GM18526 (cell line): ENCODE measurements around the gene NDUFB10.

ENCODE experiments used
- POLR2A ChIP-seq: IDR thresholded peaks from 3 replicates; pipeline ENCODE4 v1.6.1; 2011; ENCODE audit not compliant: insufficient read length; ENCODE audit errors: extremely low read depth

NDUFB10 gene

DNA sequence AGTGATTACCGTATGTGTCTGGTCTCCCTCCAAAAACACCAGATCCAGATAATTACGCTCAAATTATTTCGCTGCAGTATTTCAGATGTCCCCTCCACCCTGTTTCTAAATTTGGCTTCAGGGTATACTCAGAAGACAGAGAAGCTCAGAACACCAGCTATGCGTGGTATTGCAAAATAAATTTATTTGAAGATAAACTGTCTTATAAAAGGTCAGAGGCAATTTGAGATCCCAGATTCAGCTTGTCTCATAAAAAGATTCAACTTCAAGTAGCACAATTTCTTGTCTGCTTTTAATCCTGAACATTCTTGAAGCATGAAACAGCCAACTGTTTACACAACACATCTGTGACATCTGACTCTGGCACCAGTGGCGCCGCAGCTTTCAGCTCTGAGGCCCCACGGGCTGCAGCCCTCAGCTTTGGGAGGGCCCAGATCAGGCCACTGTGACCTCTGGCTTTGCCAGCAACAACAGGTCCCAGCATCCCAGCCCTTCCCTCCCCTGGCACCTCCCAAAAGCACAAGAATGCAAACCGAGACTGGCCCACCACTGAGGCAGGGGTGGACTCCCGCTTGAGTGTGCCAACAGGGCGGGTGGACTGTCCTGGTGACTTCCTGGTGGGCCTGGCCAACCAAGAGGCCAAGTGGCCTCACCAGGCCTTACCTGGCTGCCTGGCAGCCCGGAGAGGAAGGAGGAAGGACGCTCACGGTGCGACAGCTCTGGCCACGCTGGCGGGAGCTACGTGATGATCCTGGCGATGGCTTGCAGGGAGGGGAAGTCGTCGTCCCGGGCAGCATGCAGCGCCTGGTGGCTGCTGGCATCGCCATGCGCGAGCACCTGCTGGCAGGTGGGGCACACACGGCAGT is 38.4 kb downstream of the NDUFB10 start:
- no peak for TF ChIP-seq POLR2A

DNA sequence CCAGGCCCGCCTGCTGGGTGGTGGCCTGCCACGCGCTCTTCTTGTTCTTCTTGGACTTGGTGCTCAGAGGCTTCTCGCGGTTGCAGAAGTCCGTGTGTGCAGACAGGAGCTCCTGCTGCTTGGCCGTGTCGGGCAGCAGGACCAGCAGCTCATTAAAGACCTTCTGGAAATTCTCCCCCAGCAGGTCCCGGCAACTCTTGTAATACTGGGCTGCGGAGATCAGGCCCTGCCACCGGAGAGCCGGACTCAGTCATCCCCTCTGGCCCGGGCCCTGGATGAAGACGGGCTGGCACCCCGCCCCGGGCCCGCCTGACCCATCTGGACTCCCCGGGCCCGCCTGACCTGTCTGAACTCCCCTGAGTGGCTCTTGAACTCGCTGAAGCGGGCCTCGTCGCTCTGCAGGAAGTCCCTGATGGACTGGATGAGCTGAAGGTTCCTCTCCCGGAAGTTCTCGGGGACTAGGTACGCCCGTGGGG is 39.1 kb downstream of the NDUFB10 start:
- no peak for TF ChIP-seq POLR2A

DNA sequence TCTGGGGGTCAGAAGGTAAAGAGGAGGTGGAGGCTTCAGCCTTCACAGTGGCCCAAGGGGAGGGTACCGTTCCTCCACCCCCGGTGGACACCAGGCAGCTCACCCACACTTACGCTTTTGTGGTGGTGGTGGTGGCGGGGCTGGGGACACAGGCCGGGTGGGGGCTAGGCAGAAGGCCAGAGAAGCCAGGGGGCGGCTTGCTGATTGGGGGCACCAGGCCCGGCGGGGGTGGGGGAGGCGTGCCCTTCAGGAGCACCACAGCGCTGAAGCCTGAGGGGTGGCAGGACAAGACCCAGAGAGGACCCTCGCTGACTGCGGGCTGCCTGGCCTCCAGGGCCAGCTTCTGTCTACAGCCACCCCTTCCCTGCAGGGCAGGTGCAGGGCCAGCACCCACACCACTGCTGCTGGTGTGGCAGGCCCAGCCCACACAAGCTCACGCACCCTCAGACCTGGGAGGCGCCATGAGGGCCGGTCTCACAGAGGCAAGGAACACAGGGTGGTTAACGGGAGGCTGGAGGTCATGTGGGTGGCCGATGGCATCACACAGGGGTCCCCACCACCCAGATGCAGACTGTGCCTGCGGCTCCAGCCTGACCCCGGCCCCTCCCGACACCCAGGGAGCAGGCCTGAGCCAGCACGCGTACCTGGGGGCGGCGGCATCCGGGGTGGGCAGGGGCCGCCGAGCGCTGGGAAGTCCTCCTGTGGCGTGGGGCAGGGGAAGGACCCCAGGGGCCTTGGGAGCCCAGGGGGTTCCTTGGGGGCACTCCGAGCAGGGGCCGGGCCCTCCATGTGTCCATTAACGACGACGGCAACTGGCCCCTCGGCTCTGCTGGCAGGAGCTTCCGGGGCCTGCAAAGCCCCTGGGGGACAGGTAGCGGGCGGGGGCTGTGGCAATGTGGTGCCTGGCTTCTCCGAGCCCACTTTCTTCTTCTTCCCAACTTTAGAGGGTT is 39.8 kb downstream of the NDUFB10 start:
- TF ChIP-seq POLR2A: no peak

DNA sequence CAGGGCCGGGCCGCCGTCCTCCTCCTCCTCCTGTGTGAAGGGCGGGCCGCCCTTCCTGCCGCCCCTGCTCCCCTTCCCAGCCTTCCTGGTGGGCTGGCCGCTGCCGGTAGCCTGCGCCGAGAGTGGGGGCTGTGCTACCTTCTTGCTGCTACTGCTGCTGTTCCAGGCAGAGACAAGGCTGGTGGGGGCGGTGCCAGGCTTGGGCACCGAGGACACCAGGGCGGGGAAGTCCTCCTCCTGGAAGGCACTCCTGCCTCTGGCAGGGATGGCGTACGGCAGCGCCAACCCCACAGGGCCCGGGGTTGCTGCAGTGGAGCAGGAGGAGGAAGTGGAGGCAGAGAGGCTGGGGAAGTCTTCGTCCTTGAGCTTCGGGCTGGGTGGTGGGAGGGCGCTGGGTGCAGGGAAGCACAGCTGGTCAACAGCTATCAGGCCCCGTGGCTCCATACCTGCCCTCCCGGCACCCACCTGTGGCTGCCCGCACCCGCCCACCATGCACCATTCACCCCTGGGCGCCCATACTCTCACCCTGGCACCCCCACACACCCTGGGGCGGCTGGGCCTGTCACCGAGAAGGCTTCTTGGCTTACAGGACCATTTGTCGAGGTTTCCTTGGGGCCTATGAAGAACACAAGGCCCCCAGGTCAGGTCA is 40.7 kb downstream of the NDUFB10 start:
- TF ChIP-seq POLR2A: no peak

GRCh38 chr16:2001035-2001434 is 41.7 kb downstream of the NDUFB10 start:
- TF ChIP-seq POLR2A: no peak

- no peak for TF ChIP-seq POLR2A
Observed at GRCh38 chr16:2001456-2002355, 42.4 kb downstream of the NDUFB10 start.

DNA sequence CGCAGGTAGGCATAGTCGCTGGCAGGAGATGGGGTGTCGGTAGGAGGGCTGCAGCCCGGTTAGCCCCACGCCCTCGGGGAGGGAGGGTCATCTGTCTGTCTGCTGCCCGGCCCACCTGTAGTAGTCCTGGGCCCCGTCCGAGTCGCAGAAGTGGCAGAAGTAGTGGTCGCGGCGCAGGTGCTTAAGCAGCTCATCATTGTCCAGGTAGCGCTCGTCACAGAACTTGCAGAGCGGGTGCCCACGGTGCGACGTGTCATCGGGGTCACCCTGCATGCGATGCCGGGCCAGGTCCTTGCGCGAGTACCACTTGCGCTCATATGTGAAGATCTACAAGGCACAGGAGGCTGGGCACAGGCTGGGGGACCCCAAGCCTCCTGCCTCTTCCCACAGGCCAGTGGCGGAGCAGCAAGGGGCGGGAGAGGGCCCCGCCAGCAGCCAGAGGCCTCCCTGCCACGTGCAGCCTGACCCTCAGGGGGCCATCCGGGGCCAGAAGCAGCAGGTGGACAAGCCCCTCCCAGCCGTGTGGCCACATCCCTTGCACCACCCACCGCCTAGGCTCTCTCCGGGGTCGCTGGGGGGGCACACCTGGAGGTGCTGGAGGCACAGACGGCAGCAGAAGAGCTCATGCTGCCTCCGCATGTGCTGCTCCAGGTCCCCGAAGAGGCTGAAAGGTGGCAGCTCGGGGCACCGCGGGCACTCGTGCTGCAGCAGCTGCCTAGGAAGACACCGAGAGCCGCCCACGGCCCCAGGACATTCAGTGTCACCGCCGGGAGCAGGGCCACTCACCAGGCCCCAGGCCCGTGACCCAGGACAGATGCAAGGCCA is 43.3 kb downstream of the NDUFB10 start:
- no peak for TF ChIP-seq POLR2A

DNA sequence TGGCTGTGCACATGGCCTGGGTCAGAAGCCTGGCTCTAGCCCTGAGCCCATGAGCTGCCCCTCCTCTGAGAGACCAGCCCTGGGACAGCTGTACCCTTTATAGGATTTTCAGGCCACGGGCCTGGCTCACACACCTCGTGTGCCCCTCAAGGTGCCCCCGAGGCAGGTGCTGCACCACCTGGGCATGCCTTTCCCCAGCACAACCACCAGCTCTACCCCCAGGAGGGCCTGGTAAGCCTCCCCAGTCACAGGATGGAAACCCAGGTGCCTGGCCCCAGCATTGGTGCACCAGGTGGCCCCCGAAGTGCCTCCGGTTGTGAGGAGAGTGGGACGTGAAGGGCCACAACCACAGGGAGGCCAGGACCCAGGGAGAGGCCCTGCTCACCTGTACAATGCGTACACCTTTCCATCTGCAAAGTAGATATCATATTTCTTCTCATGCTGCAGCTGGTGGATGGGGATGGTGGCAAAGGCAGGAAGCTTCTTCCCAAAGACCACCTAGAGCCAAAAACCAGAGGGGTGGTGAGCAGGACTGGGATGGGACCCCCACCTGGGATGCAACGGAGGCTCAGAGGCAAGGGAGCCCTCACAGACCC is 44.0 kb downstream of the NDUFB10 start:
- TF ChIP-seq POLR2A: no peak

GRCh38 chr16:2003827-2004641 is 44.7 kb downstream of the NDUFB10 start:
- TF ChIP-seq POLR2A: no peak

DNA sequence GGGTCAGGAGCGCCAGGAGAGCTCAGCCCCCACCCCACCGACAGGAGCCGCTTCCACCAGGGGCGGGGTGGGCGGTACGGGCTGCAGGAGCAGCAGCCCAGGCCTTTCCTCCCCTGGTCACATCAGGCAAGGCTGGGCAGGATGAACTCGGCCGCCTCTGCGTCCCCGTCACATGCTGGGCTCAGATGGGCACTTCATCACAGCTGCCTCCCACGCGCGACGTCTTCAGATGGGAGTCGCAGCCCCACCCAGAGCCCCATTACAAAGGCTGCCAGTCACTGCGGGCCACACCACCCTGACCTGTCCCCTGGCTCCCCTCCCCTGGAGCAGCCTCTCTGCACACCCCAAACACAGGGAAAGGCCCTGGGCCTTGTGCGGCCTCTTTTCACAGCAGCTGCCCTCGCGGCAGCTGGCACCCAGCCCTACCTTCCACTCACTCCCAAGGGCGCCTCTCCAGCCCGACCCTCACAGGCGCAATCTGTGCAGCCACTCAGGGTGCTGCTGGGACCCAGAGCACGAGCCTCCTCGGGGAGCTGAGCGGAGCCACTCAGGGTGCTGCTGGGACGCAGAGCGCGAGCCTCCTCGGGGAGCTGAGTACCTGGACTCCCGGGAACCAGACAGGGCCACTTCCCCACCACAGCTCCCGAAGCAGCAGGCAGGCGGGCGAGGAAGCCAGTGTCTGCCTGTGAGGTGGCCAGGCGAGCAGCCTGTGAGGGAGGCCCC is 45.6 kb downstream of the NDUFB10 start:
- TF ChIP-seq POLR2A: no peak

- TF ChIP-seq POLR2A: no peak
Observed at GRCh38 chr16:2005646-2006045, 46.3 kb downstream of the NDUFB10 start.

DNA sequence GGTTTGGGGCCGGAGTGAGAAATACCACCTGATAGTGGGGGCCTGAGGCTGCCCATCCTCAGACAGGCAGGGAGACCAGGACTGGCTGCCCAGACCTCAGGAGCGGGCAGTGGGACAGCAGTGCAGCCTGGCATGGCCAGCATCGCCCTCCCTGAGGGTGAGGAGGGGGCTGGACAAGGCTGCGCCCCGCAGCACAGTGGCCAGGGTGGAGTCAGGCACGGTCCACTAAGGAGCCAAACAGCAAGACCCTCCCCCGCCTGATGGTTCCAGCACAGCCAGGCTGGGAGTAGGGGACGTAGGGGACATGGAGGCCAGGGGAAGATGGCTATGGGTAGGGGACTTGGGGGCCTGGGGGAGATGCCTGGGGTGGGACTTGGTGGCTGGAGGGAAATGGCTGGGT is 47.0 kb downstream of the NDUFB10 start:
- no peak for TF ChIP-seq POLR2A
